Fibroblast of mammary gland (primary cell): ENCODE measurements around the gene SUV39H1.
"Not testable (repeated sequence)": the region's sequence is repeated elsewhere in the genome, so short reads cannot be mapped to it uniquely, and the experiment has no call there.

Experiments
- DNase-seq: peaks from one replicate; pipeline ENCODE4 v3.0.0-alpha.2; 2010; ENCODE audit warnings: low read depth
- H3K4me3 ChIP-seq: 2 replicates; pipeline ENCODE4 v1.5.1; 2011; ENCODE audit warnings: low read depth, mild to moderate bottlenecking, low read length, moderate library complexity; ENCODE audit not compliant: control insufficient read depth
- CTCF ChIP-seq: conservative IDR thresholded peaks from 2 replicates; pipeline ENCODE4 v1.5.1; 2011; ENCODE audit warnings: low read depth, low read length, inconsistent platforms; ENCODE audit not compliant: control insufficient read depth, insufficient read depth

The SUV39H1 gene

GRCh38 chrX:48681539-48682183 is 14.9 kb upstream of the SUV39H1 start:
- TF ChIP-seq CTCF, result no peak
- DNase-seq, result no peak
- H3K4me3 ChIP-seq, result no peak overlapping the region

GRCh38 chrX:48682795-48683194 is 13.7 kb upstream of the SUV39H1 start:
- not testable (repeated sequence) for H3K4me3 ChIP-seq, DNase-seq

GRCh38 chrX:48683411-48683982 is 13.0 kb upstream of the SUV39H1 start, which contains the start of gene WAS:
Gene WAS (plus strand): TSS chrX:48683799. CDS start chrX:48683854, 55 bp downstream.
- TF ChIP-seq CTCF, result no peak
- H3K4me3 ChIP-seq, result no peak within 1 kb of the TSS
- no peak for DNase-seq

- TF ChIP-seq CTCF, result no peak
- no peak overlapping the region for H3K4me3 ChIP-seq
These were observed 12.4 kb upstream of the SUV39H1 start for GRCh38 chrX:48684134-48684533.

GRCh38 chrX:48685416-48685815 is 11.1 kb upstream of the SUV39H1 start:
- no peak overlapping the region for H3K4me3 ChIP-seq
- DNase-seq, result no peak
- TF ChIP-seq CTCF, result no peak

More at GRCh38 chrX:48684134-48684533, 12.4 kb upstream of the SUV39H1 start:
- no peak for DNase-seq

GRCh38 chrX:48688531-48689150 is 7.9 kb upstream of the SUV39H1 start:
- H3K4me3 ChIP-seq, result no peak overlapping the region
- DNase-seq, result no peak
- no peak for TF ChIP-seq CTCF

GRCh38 chrX:48689208-48689920 is 7.2 kb upstream of the SUV39H1 start:
- no peak for DNase-seq
- H3K4me3 ChIP-seq, result no peak overlapping the region
- TF ChIP-seq CTCF, result no peak

- not testable (repeated sequence) for H3K4me3 ChIP-seq, DNase-seq
These were observed 4.8 kb upstream of the SUV39H1 start for GRCh38 chrX:48691746-48692145.
